GM12872 (cell line): Measurements from ENCODE around the gene GALNT8.

Experiments used
- CTCF ChIP-seq: IDR thresholded peaks from 3 replicates; pipeline ENCODE4 v1.5.1; 2011; ENCODE audit warnings: low read depth, mild to moderate bottlenecking, low read length, moderate library complexity; ENCODE audit not compliant: insufficient read depth

The GALNT8 gene

GRCh38 chr12:4812624-4813327 lies 92.6 kb downstream of the GALNT8 start:
- TF ChIP-seq CTCF: no peak

GRCh38 chr12:4813741-4814140 lies 93.5 kb downstream of the GALNT8 start:
- no peak for TF ChIP-seq CTCF

DNA sequence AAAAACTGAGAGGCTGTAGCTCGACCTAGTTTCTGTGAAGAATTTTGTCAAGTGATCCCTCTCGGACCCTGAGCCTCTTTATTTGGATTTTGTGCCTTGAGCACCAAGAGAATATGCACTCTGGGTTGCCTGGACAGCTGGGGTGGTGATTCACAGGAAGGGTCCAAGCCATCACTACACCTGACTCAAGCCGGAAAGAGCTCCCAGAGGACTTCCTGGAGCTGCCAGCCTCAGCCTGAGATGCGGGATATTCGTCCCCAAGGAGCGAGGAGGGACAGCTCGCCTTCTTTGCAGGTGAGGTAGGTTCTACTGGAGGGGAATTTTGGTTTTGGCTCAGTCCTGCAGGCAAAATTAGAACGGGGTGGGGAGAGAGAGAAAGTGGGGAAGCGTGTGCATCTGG lies 94.3 kb downstream of the GALNT8 start:
- no peak for TF ChIP-seq CTCF

GRCh38 chr12:4816744-4817525 lies 96.7 kb downstream of the GALNT8 start:
- TF ChIP-seq CTCF: no peak

GRCh38 chr12:4817880-4818279 lies 97.7 kb downstream of the GALNT8 start:
- no peak for TF ChIP-seq CTCF

- no peak for TF ChIP-seq CTCF
Measured at GRCh38 chr12:4819654-4820053, 99.5 kb downstream of the GALNT8 start.

GRCh38 chr12:4820971-4821370 lies 100.8 kb downstream of the GALNT8 start:
- no peak for TF ChIP-seq CTCF
